ENCODE data around the gene UPK3BL1.
"Not testable (repeated sequence)": the region's sequence is repeated elsewhere in the genome, so short reads cannot be mapped to it uniquely, and the experiment has no call there.

The UPK3BL1 gene

DNA sequence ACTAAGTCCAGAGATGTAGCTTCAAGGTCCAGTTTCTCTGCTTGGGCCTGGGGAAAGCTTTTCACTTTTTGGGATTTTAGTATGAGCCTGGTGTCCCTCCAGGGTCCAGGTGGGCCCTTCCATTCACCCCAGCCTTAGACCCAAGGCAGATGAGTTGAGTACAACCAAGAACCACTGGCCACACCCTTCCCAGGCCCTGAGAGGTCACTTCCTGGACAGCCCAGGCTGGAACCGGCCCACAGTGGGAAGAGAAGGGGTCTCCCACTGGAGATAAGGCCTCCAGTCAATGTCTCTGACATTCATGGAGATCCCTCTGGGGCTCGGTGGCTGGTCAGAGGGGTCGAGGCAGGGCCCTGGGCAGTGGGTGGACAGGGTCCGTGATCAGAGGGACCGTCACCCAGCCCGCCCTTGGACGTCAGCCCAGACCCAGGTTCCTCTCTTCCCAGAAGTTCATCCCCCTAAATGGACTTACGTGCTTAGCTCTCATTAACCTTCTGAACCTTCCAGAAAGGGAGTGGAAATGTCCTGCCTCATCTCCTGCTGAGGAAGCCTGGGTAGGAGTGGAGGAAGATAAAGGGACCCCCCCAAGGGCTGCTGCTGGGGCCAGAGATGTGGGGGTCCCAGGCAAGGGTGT lies 15.2 kb downstream of the UPK3BL1 start:
- not testable (repeated sequence) for DNase-seq (ENCODE audit: low read depth in 2 of 2)

DNA sequence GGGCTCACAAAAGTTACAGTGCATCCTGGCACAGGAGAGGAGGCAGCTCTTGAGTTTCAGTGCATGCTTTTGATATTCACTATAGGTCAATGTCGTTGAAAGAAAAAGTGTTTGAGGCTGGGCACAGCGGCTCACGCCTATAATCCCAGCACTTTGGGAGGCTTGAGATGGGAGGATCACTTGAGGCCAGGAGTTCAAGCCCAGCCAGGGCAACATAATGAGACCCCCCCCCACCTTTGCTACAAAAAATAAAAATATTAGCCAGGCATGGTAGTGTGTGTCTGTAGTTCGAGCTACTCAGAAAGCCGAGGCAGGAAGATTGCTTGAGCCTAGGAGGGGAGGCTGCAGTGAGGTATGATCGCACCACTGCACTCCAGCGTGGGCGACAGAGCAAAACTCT lies 24.5 kb downstream of the UPK3BL1 start:
- not testable (repeated sequence) for DNase-seq (ENCODE audit: low read depth in 2 of 2)

DNA sequence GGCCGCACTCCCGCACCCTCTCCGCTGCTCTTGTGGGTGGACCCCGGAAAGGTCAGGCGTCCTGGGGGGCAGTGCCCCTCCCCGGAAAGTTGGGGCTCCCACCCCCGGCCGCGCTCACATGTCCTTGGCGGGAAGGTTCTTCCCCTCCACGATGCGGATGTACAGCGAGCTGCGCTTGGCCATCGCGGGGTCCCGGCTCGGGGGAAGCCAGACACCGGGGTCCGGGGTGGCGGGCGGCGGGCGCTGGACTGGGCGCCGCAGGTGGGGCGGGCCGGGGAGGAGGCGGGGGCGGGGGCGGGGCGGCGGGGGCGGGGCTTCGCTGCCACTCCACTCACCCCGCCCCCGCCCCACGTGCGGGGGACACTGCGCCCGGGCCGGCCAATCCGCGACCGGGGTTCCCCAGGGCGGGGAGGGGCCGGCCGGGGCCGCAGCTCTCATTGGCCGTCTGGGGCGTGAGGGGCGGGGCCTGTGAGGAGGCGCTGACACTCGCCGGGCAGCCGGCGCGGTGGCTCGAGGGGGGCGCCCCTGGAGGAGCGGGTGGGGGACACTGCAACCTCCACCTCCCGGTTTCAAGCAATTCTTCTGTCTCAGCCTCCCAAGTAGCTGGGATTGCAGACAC lies 26.0 kb downstream of the UPK3BL1 start, which contains the start of gene RASA4:
Gene RASA4, minus strand, starts transcription at position 250 of the 619 bp plus-strand sequence. Its CDS starts 67 bp downstream, at position 183.
- not testable (repeated sequence) for DNase-seq (ENCODE audit: low read depth in 2 of 2)

DNA sequence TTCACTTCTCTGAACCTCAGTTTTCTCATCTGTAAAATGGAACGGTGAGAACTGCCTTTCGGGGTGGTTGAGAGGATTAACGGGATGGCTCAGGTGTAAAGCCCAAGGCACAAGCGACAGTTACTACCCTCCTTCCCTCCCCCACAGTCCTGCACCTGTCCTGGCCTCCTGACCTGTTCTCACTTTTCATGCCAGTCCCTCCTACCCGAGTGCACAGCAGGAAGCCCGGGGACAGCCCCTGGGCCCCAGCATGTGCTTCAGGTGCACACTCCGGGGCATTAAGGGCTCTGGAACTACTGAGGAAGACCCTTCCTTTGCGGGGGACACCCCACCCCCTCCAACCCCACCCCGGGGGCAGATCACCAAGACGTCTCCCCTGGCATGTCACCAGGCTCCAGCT lies 26.7 kb downstream of the UPK3BL1 start:
- DNase-seq (ENCODE audit: low read depth in 2 of 2) = not testable (repeated sequence)

DNA sequence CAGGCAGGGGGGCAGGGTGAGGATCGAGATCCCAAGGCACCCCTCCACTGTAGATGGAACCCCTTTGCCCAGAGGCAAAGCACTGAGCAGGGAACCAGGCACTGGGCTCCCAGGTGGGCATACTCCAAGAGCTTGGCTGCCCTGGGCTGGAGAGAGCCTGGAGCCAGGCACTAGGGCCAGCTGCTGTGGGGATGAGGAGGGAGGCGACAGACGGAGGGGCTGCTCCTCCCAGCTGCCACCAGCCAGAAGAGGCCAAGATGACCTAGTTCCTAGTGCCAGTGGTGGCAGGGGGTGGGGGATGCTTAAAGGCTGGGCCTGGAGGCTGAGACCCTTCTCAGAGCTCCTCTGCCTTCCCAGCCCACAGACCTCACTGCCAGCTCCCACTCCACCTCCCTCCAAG lies 27.7 kb downstream of the UPK3BL1 start:
- not testable (repeated sequence) for DNase-seq (ENCODE audit: low read depth in 2 of 2)

DNA sequence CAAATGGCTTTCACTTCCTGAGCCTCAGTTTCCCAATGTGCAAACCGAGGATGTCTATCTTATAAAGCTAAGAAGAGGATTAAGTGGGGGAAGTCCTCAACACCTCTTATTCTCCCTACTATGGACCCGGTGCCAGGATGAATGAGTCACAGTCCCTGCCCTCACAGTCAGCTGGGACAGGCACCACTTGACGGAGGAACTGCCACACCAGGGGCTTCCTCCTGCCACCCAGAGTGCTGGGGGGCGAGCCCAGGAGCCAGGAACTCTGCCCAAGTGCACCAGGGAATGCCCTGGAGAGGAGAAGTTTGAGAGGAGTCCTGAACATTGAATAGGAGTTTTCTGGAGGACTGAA lies 28.3 kb downstream of the UPK3BL1 start:
- DNase-seq (ENCODE audit: low read depth in 2 of 2) = not testable (repeated sequence)

DNA sequence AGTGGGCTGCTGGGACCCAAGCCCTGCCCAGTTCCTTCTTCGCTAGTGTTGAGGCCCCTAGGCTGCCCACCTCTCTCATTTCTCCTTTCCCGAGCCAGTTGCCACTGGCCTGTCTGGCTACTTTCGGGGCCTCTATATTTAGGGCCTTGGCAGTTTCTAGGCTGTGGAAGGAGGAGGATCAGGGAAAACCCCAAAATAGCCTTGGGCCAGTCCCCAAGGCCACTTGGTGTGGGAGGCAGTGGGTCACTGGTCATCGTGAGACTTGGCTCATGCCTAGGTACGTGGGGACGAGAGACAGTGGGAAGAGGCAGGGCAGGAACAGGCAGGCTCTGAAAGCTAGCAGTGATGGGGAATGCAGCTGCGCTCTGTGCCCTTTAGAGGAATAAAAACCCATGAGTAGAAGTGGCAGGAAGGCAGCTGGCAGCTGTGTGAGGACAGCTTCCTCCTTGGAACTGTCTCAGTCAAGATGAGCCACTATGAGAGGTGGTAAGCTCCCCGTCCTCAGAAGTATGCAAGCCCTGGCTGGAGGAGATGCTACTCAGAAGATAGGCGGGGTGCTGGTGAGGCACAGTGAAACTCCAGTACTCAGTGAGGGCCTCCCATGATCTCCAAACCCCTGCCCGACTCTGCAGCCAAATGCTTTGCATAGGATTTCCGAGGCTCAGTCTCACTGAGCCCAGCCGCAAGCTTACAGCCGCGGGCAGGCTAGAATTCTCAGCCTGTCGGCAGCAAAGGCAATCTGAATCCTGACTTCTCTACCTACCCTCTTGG lies 28.8 kb downstream of the UPK3BL1 start:
- not testable (repeated sequence) for DNase-seq (ENCODE audit: low read depth in 2 of 2)

DNA sequence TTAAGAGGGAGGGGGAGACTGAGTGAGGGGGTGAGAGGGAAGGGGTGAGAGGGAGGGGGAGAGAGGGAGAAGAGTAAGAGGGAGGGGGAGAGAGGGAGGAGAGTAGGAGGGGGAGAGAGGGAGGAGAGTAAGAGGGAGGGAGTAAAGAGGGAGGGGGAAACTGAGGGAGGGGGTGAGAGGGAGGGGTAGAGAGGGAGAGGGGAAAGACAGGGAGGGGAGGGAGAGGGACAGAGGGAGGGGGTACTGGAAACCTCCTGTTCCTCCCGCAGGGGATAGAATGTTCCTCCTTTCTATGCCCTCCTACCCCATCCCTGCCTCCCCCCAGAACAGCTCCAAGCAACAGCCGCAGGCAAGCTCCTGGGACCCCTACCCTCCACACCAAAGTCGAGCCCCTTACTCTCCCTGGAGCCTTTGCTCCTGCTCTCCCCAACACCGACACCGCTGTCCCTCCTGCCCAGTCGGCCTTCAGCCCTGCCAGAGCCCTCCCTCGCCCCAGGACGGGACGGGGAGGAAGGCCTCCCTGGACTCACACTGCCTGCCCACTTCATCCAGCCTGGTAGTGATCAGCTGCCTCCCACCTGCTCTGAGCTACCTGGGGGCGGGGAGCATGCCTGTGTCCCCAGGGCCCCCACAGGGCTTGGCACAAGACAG lies 30.8 kb downstream of the UPK3BL1 start:
- DNase-seq (ENCODE audit: low read depth in 2 of 2) = not testable (repeated sequence)

DNA sequence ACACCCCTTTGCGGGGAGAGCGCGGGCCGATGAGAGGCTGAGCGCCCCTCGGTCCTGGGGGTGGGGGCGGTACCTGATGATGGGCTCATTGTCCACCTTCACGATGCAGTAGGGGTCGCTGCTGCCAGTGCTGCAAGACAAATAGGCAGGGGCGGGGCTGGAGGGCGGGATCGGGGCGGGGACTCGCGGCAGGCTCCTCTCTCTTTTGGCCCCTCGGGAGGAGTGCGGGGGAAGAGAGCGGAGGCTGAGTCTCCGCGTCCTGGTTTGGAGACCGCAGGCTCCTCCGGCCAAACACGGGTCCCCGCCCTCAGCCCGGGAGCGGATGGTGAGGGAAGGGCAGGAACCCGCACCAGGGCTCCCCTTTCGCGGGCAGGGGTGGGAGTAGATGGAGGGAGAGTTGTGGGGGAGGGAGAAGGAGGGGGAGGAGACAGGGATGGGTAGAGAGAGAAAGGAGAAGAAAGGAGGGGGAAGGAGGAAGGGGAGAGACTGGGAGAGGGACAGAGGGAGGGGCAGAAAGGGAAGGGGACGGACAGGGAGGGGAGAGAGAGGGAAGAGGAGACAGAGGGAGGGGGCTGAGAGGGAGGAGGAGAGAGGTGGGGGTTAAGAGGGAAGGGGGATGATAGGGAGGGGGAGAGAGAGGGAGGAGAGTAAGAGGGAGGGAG lies 31.4 kb downstream of the UPK3BL1 start:
- not testable (repeated sequence) for DNase-seq (ENCODE audit: low read depth in 2 of 2)

DNA sequence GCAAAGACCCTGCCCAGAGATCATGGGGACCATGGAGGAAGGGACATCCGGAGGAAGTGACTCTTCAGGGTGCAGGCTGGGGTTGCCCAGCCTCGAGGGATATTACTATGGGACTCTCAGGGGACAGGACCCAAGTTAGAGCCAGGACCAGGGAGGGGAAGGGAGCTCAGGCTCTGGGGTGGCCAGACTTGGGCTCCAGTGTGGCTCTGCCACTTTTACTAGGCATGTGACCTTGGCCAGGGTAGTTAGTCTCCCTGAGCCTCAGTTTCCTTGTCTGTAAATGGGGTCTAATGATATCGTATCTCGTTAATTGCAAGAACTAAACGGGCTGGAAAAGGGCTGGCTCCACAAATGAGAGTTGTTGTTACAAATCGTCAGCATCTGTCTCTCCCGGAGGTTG lies 32.1 kb downstream of the UPK3BL1 start:
- DNase-seq (ENCODE audit: low read depth in 2 of 2) = not testable (repeated sequence)

DNA sequence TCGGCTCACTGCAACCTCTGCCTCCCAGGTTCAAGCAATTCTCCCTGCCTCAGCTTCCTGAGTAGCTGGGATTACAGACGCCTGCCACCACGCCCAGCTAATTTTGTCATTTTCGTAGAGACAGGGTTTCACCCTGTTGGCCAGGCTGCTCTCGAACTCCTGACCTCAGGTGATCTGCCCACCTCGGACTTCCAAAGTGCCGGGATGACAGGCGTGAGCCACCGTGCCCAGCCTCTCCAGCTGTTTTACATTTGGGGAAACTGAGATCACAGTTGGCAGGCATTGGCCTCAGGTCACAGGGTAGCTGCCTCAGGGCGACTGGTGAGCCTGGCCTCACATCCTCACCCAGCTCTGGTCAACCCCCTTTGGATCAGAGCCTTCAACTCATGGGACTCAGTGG lies 32.9 kb downstream of the UPK3BL1 start:
- DNase-seq (ENCODE audit: low read depth in 2 of 2) = not testable (repeated sequence)

DNA sequence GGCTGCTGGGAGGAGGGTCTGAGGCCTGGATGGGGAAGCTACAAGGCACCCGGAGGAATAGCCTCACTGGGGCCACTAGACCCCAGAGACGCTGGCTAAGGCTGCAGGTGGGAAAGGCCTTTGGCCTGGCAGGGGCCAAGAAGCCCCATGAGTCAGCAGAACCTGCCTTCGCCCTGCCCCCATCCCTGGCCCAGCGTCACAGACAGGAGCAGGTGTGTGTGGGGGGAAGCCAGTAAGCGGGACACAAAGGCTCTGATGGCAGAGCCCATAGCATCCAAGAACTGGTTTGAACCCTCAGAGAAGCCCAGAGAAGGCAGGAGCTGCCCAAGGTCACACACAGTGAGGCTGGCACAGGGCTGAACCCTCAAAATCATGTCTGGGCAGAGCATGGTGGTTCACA lies 35.7 kb downstream of the UPK3BL1 start:
- DNase-seq (ENCODE audit: low read depth in 2 of 2) = not testable (repeated sequence)

DNA sequence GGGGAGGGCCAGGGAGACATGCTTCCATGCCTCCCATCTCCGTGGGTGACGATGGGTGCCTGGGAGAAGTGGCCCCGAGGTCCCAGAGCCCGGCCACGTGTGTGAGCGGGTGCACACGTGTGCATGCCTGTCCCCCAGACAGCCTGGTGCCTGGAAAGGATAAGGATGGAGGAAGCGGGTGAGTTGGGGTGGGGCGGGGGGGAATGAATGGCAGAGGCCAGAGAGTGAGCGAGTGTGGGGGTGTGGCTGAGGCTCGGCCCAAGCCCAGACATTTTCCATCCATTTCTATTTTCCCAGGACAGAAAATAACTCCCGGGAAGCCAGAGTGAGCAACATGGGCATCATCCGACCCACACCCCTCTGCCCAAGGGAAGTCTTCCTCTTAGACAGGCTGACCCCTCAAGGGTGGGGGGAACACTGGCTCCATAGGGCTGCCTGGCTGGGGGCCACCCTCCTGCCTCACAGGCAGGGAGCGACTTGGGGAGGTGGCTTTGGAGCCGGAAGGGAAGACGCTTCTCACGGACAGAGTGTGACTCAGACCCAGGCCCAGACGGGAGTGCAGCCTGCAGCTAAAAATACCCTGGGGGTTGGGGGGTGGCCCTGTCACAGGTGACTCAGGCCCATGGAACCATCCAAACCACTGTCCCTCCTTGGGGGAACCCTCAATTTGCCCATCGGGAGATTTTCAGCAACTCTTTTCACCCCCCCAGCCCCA lies 38.0 kb downstream of the UPK3BL1 start:
- not testable (repeated sequence) for DNase-seq (ENCODE audit: low read depth in 2 of 2)

DNA sequence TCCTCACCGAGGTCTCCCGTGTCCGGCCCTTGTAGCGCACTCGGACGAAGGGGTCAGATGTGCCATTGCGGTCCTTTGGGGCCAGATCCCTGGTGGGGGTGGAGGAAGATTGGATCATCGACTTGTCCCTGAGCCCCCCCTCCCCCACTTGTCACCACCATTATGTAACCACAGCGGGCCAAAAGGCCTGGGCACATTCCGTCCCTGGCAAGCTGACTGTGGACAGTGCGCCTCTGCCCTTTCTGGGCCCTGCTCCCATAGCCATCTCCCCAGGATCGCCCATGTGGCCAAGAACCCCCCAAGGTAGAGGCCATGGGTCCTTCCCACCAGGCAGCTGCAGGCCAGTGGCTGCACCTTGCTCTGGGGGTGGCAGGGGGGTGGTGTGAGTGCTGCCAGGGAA lies 40.3 kb downstream of the UPK3BL1 start:
- DNase-seq (ENCODE audit: low read depth in 2 of 2) = not testable (repeated sequence)

DNA sequence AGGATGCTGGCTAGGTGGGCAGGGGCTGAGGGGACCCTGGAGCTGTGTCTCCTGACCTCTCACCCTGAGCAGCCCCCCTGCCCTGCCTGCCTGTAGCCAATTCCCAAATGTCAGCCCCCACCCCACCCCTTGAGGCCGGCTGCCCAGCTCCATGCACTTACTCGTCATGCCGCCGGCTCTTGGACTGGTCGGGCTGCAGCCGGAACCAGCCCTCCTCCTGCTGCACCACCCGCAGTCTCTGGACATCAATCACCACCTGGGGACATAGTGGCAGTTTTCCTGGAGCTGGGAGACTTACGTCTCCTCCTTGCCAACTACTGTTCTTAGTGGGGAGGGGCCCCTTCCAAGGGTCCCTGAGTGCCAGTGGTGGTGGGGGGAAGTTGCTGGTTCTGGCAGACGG lies 42.9 kb downstream of the UPK3BL1 start:
- not testable (repeated sequence) for DNase-seq (ENCODE audit: low read depth in 2 of 2)

DNA sequence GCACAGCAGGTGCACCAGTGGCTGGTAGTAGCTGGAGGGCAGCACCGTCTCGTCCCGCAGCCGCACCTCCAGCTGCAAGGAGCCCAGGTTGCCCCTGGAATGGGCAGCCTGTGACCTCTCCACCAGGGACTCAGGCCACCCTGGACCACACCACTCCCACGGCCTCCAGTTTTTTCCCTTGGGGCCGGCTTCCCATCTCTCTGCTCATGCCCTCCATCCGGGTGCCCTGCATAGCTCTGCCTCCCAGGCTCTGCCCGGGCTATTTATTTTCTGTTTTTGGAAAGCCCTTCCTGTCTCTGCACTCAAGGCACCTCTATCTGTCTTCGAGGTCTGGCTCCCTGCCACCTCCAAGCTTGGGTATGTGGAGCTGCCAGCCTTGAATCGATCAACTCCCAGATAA lies 46.6 kb downstream of the UPK3BL1 start:
- DNase-seq (ENCODE audit: low read depth in 2 of 2) = not testable (repeated sequence)

DNA sequence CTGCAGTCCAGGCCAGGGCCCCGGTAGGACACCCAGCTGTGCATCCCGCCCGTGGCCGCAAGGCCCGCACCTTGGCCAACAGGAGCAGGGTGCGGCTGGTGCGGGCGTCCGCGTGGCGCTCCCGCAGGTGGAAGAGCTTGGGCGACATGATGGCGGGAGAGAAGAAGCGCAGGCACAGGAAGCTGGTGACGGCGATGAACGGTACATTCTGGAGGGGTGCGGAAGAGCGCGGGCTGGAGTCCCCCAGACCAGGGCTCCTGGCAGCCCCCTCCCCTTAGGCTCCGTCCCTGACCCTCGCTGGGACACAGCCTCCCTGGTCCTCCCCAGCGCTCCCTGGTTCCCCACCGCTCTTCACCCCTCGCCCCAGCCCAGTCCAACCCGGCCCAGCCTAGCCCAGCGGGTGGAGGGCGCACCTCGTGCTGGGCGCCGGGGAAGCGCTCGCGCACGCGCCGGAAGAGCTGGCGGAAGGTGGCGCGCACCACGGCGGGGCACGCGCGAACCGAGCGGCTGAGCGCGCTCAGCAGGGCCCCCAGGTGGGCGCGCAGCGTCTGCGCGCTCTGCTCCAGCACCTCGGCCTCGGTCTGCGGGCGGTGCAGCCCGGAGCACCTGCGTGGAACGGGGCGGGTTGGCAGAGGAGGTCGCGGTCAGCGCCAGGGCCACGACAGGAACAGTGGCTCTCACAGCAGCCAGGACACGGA lies 48.8 kb downstream of the UPK3BL1 start:
- DNase-seq (ENCODE audit: low read depth in 2 of 2) = not testable (repeated sequence)

DNA sequence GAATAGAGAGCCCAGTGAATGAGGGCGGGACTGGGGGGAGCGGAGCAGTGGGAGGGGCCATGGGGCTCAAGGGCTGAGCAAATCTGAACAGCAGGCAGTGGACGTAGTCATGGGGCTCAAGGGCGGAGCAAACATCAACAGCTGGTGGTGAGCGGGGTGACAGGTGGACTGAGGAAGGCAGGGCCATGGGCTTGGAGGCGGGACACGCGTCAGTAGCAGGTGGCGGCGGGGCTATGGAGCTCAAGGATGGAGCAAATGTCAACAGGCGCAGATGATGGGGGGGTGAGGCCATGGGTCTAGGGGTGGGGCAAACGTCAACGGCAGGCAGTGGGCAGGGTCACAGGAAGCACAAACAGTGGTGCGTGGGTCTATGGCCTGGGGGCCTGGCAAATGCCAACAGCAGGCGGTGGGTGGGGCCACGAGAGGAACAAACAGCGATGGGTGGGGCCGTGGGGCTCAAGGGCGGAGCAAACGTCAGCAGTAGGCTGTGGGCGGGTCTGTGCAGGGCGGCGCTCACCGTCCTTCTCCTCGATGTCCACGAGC lies 50.0 kb downstream of the UPK3BL1 start:
- DNase-seq (ENCODE audit: low read depth in 2 of 2) = not testable (repeated sequence)

DNA sequence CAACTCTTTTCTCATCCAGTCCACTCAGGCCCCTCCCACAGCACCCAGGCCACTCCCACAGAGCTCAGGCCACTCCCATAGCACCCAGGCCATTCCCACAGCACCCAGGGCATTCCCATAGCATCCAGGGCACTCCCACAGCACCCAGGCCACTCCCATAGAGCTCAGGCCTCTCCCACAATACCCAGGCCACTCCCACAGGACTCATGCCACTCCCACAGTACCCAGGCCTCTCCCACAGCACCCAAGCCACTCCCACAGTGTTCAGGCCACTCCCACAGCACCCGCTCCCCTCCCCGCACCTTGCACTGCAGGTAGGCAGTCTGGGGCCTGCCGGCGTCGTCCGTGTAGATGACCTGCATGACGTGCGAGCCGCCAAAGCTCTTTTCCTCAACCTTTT lies 52.7 kb downstream of the UPK3BL1 start:
- not testable (repeated sequence) for DNase-seq (ENCODE audit: low read depth in 2 of 2)
